ENCODE data around the gene C11orf52.

Gene C11orf52

GRCh38 chr11:111886032-111886431 lies 32.7 kb upstream of the C11orf52 start:
- H3K27me3 ChIP-seq (ENCODE audit: low read length) = no peaks in the 10 kb centered on the region
- H3K79me2 ChIP-seq (ENCODE audit: insufficient read depth, low read length) = no peaks in the 10 kb centered on the region
- H4K20me1 ChIP-seq (ENCODE audit: low read depth, low read length) = no peaks in the 10 kb centered on the region
- no peaks in the 10 kb centered on the region for H3K36me3 ChIP-seq (ENCODE audit: low read length)
- H3K4me2 ChIP-seq (ENCODE audit: low read depth, low read length, poor library complexity, severe bottlenecking) = no peak overlapping the region
- H2AFZ ChIP-seq (ENCODE audit: low read depth, low read length, severe bottlenecking) = no peak overlapping the region
- H3K27ac ChIP-seq (ENCODE audit: low read depth, low read length) = no peak overlapping the region
- no peaks in the 10 kb centered on the region for H3K9me2 ChIP-seq (replicated peaks; ENCODE audit: insufficient read depth, low read length)
- TF ChIP-seq CTCF (IDR thresholded peaks at IDR 0.05; ENCODE audit: insufficient read depth, low read length, poor library complexity, severe bottlenecking) = no peak
- TF ChIP-seq EZH2phosphoT487 (conservative IDR thresholded peaks at IDR 0.05; ENCODE audit: low read length) = no peak
- H3K4me3 ChIP-seq (ENCODE audit: insufficient read depth, low read length, poor library complexity, severe bottlenecking) = no peak overlapping the region
- no peak overlapping the region for H3K9ac ChIP-seq (ENCODE audit: low read length)
- H3F3A ChIP-seq (ENCODE audit: insufficient read depth) = no peaks in the 10 kb centered on the region
- no peaks in the 10 kb centered on the region for H3K9me3 ChIP-seq (ENCODE audit: insufficient read depth, low read length)

GRCh38 chr11:111886844-111887243 lies 31.9 kb upstream of the C11orf52 start:
- Histone ChIP-seq H3K4me2 (ENCODE audit: low read depth, low read length, poor library complexity, severe bottlenecking) (no peak overlapping the region), H3K9me2 (replicated peaks; ENCODE audit: insufficient read depth, low read length) (no peaks in the 10 kb centered on the region), H3K79me2 (ENCODE audit: insufficient read depth, low read length) (no peaks in the 10 kb centered on the region), H2AFZ (ENCODE audit: low read depth, low read length, severe bottlenecking) (no peak overlapping the region), H3K27me3 (ENCODE audit: low read length) (no peaks in the 10 kb centered on the region), H3K9me3 (ENCODE audit: insufficient read depth, low read length) (no peaks in the 10 kb centered on the region), H3K9ac (ENCODE audit: low read length) (no peak overlapping the region), H3K36me3 (ENCODE audit: low read length) (no peaks in the 10 kb centered on the region), H3F3A (ENCODE audit: insufficient read depth) (no peaks in the 10 kb centered on the region), H3K4me3 (ENCODE audit: insufficient read depth, low read length, poor library complexity, severe bottlenecking) (no peak overlapping the region), H4K20me1 (ENCODE audit: low read depth, low read length) (no peaks in the 10 kb centered on the region), H3K27ac (ENCODE audit: low read depth, low read length) (no peak overlapping the region)
- no peak for TF ChIP-seq CTCF (IDR thresholded peaks at IDR 0.05; ENCODE audit: insufficient read depth, low read length, poor library complexity, severe bottlenecking)

- no peaks in the 10 kb centered on the region for H3K79me2 ChIP-seq (ENCODE audit: insufficient read depth, low read length)
- no peaks in the 10 kb centered on the region for H3K9me3 ChIP-seq (ENCODE audit: insufficient read depth, low read length)
- H3K4me2 ChIP-seq (ENCODE audit: low read depth, low read length, poor library complexity, severe bottlenecking) = no peak overlapping the region
- no peak overlapping the region for H3K4me3 ChIP-seq (ENCODE audit: insufficient read depth, low read length, poor library complexity, severe bottlenecking)
- no peaks in the 10 kb centered on the region for H3K27me3 ChIP-seq (ENCODE audit: low read length)
- no peaks in the 10 kb centered on the region for H3K9me2 ChIP-seq (replicated peaks; ENCODE audit: insufficient read depth, low read length)
- H3K27ac ChIP-seq (ENCODE audit: low read depth, low read length) = no peak overlapping the region
- no peak for TF ChIP-seq EZH2phosphoT487 (conservative IDR thresholded peaks at IDR 0.05; ENCODE audit: low read length)
- no peak for TF ChIP-seq CTCF (IDR thresholded peaks at IDR 0.05; ENCODE audit: insufficient read depth, low read length, poor library complexity, severe bottlenecking)
- no peak overlapping the region for H3K9ac ChIP-seq (ENCODE audit: low read length)
- H4K20me1 ChIP-seq (ENCODE audit: low read depth, low read length) = no peaks in the 10 kb centered on the region
- no peaks in the 10 kb centered on the region for H3K36me3 ChIP-seq (ENCODE audit: low read length)
- H2AFZ ChIP-seq (ENCODE audit: low read depth, low read length, severe bottlenecking) = no peak overlapping the region
- no peaks in the 10 kb centered on the region for H3F3A ChIP-seq (ENCODE audit: insufficient read depth)
These were observed 13.3 kb upstream of the C11orf52 start for GRCh38 chr11:111905411-111905810.

GRCh38 chr11:111906680-111907079 lies 12.0 kb upstream of the C11orf52 start:
- H4K20me1 ChIP-seq (ENCODE audit: low read depth, low read length) = no peaks in the 10 kb centered on the region
- no peaks in the 10 kb centered on the region for H3K27me3 ChIP-seq (ENCODE audit: low read length)
- H3K9me2 ChIP-seq (replicated peaks; ENCODE audit: insufficient read depth, low read length) = no peaks in the 10 kb centered on the region
- no peaks in the 10 kb centered on the region for H3F3A ChIP-seq (ENCODE audit: insufficient read depth)
- no peak overlapping the region for H3K4me3 ChIP-seq (ENCODE audit: insufficient read depth, low read length, poor library complexity, severe bottlenecking)
- TF ChIP-seq CTCF (IDR thresholded peaks at IDR 0.05; ENCODE audit: insufficient read depth, low read length, poor library complexity, severe bottlenecking) = no peak
- TF ChIP-seq EZH2phosphoT487 (conservative IDR thresholded peaks at IDR 0.05; ENCODE audit: low read length) = no peak
- no peaks in the 10 kb centered on the region for H3K9me3 ChIP-seq (ENCODE audit: insufficient read depth, low read length)
- no peak overlapping the region for H3K27ac ChIP-seq (ENCODE audit: low read depth, low read length)
- no peak overlapping the region for H3K9ac ChIP-seq (ENCODE audit: low read length)
- H2AFZ ChIP-seq (ENCODE audit: low read depth, low read length, severe bottlenecking) = no peak overlapping the region
- H3K36me3 ChIP-seq (ENCODE audit: low read length) = no peaks in the 10 kb centered on the region
- no peaks in the 10 kb centered on the region for H3K79me2 ChIP-seq (ENCODE audit: insufficient read depth, low read length)
- H3K4me2 ChIP-seq (ENCODE audit: low read depth, low read length, poor library complexity, severe bottlenecking) = no peak overlapping the region
